GM12878 (cell line): ENCODE data around the gene NTRK3. TPM values are rescaled to one million over a fixed set of nuclear protein-coding genes. Genes with fewer than 3 reads are reported as not detected.

Source experiments
- MEF2A ChIP-seq: IDR thresholded peaks from 2 replicates; pipeline ENCODE4 v1.6.1; 2011; ENCODE audit warnings: low read depth, mild to moderate bottlenecking, low read length, moderate library complexity; ENCODE audit not compliant: insufficient read depth
- SIN3A ChIP-seq: IDR thresholded peaks from 2 replicates; pipeline ENCODE4 v1.6.1; 2012; ENCODE audit warnings: low read depth, low read length, improper control_type of control experiment
- SMAD5 ChIP-seq: IDR thresholded peaks from 2 replicates; pipeline ENCODE4 v1.6.1; 2016; ENCODE audit warnings: antibody characterized with exemption, low read depth
- SPI1 ChIP-seq: IDR thresholded peaks from 2 replicates; pipeline ENCODE4 v1.6.1; 2011; ENCODE audit warnings: low read depth, mild to moderate bottlenecking, low read length, moderate library complexity, borderline replicate concordance; ENCODE audit not compliant: insufficient read depth
- SRF ChIP-seq, 2 experiments: IDR thresholded peaks; 2 replicates each; pipeline ENCODE4 v1.6.1; 2011; ENCODE audit warnings: low read depth in 2 of 2, low read length in 2 of 2, mild to moderate bottlenecking in 1 of 2, moderate library complexity in 1 of 2
- ZBTB40 ChIP-seq: fragments of 450-650 bp; IDR thresholded peaks from 2 replicates; pipeline ENCODE4 v1.6.1; 2016; ENCODE audit warnings: mild to moderate bottlenecking, moderate library complexity, borderline replicate concordance
- ZNF592 ChIP-seq: fragments of 450-650 bp; IDR thresholded peaks from 2 replicates; pipeline ENCODE4 v1.6.1; 2017; ENCODE audit warnings: mild to moderate bottlenecking, moderate library complexity
- polyA plus RNA-seq, 11 experiments: library from polyadenylated mRNA; depleted of rRNA in 4 of 11; unstranded in 6 of 11; stranded (reverse) in 5 of 11; fragments of >200 nt; fragmentation: Nextera tagmentation in 4 of 11; fragmentation: Illumina TruSeq in 1 of 11; extraction: Ambion mirVana in 4 of 11; extraction: Trizol in 1 of 11; gene quantifications; 1 replicate in 1 of 11; 2 replicates in 10 of 11; pipeline versions ENCODE4 v1.2.1 to v1.2.3, GENCODE V29; 2011 to 2016; ENCODE audit warnings: inconsistent platforms in 2 of 11, missing spikeins in 2 of 11, low read depth in 1 of 11
- total RNA-seq, 4 experiments: library from RNA; depleted of rRNA in 3 of 4; stranded (reverse); fragments of >200 nt in 3 of 4; fragmentation: Illumina TruSeq in 1 of 4; extraction: Trizol in 1 of 4; gene quantifications; 2 replicates each; pipeline versions ENCODE4 v1.2.1 to v1.2.3, GENCODE V29; 2013 to 2021

NTRK3 gene
- total and polyA plus RNA-seq, 10 of the 15 experiments (the other 5 are each of a cell fraction or from before 2014, with no cell fraction given): not detected

GRCh38 chr15:88125576-88125975 is 131.0 kb downstream of the NTRK3 start (continued):
- no peak for TF ChIP-seq SMAD5
- TF ChIP-seq SPI1: no peak
- no peak for TF ChIP-seq SIN3A
- TF ChIP-seq SRF (IDR thresholded peaks at IDR 0.05; ENCODE audit: low read depth in 2 of 2, low read length in 2 of 2): no peak
- no peak for TF ChIP-seq ZNF592
- TF ChIP-seq ZBTB40: no peak
- TF ChIP-seq MEF2A: no peak
- TF ChIP-seq, all 136 proteins: peak for 0
